ENCODE data around the gene JMJD6. TPM values are rescaled to one million over a fixed set of nuclear protein-coding genes. Genes with fewer than 3 reads are reported as not detected.

JMJD6 gene
- total and polyA plus RNA-seq, 2 of the 8 experiments (the other 6 are each of a cell fraction or from before 2014, with no cell fraction given) = 8.6 to 18.6 TPM

- TF ChIP-seq CHD1 (IDR thresholded peaks at IDR 0.05; ENCODE audit: low read depth, low read length) (no peak), CEBPB (IDR thresholded peaks at IDR 0.05; ENCODE audit: low read depth, low read length) (no peak), KDM1A (IDR thresholded peaks at IDR 0.05; ENCODE audit: borderline replicate concordance, low read length) (0 out of 2 replicates have a peak, but pooled peaks have one; percentile 31)
These were observed 28.5 kb downstream of the JMJD6 start (continued) for GRCh38 chr17:76697702-76698465.

All from H1 (cell line).